Erythroblast (primary cell): Measurements from ENCODE around the gene NCBP2.

ENCODE experiments used
- GATA1 ChIP-seq: IDR thresholded peaks from 2 replicates; pipeline ENCODE4 v1.6.1; 2011; ENCODE audit warnings: low read depth, mild to moderate bottlenecking, control low read depth, low read length, moderate library complexity
- POLR2A ChIP-seq: IDR thresholded peaks from 2 replicates; pipeline ENCODE4 v1.6.1; 2011; ENCODE audit warnings: mild to moderate bottlenecking, low read length

DNA sequence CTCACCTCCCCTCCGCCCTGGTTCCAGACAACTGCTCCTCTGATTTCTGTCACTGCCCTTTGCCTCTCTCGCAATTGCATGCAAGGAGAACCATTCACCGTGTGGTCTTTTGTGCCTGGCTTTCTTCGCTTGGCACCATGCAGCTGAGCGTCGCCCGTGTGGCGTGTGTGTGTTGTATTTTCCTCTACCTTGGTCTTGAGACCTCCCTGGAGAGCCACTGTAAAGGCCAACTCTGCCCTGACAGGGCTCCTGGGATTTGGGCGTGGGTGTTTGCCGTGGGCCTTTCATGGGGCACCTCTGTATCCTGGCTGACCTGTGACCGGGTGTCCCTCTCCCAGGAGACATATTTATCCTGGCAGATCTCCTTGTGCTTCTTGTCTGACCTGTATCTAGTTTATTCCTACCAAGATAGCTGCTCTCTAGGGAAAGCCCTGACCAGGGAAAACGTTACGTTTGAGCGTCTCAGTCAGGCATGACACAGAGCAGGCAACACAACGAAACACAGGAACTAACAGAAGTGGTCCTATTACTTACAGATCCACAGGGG, 28.3 kb upstream of the NCBP2 start:
- no peak for TF ChIP-seq POLR2A
- TF ChIP-seq GATA1: no peak
